Right atrium auricular region (tissue), 2 donors: Measurements from ENCODE around the gene RPTOR. TPM values are rescaled to one million over a fixed set of nuclear protein-coding genes. Genes with fewer than 3 reads are reported as not detected.

Experiments
- DNase-seq: peaks from one replicate; pipeline ENCODE4 v3.0.0-alpha.2; 2019; ENCODE audit warnings: low spot score
- H3K27ac ChIP-seq, 2 donors: fragments of 200-600 bp; sonication (generic); 1 replicate in 1 of 2; 2 replicates in 1 of 2; pipeline ENCODE4 v1.5.1; 2016 to 2019
- H3K27me3 ChIP-seq, 2 donors: fragments of 200-600 bp; sonication (generic); one replicate each; pipeline versions ENCODE4 v1.5.1 to v1.6.0; 2017 to 2019
- H3K36me3 ChIP-seq: fragments of 200-600 bp; sonication (generic); one replicate; pipeline ENCODE4 v1.5.1; 2016
- H3K4me1 ChIP-seq, 2 donors: fragments of 200-600 bp; sonication (generic); one replicate each; pipeline versions ENCODE4 v1.5.1 to v1.6.0; 2017 to 2019
- H3K4me3 ChIP-seq, 2 donors: fragments of 200-600 bp; sonication (generic); 1 replicate in 1 of 2; 2 replicates in 1 of 2; pipeline ENCODE4 v1.5.1; 2017 to 2019; ENCODE audit warnings: mild to moderate bottlenecking in 1 of 2, moderate library complexity in 1 of 2
- H3K9me3 ChIP-seq, 2 donors: fragments of 200-600 bp; sonication (generic); one replicate each; pipeline ENCODE4 v1.5.1; 2019
- total RNA-seq, 2 donors: library from RNA; depleted of rRNA; stranded (reverse); fragments of >200 nt; gene quantifications; one replicate each; pipeline ENCODE4 v1.1.0, GENCODE V29; 2016
- TF ChIP-seq, protein P1 (sequence below), 2 donors: fragments of 200-600 bp; sonication (generic); IDR thresholded peaks; one replicate each; pipeline ENCODE4 v1.5.1; 2019; ENCODE audit warnings: antibody characterized with exemption in 2 of 2

Gene RPTOR
- total RNA-seq, 2 donors from 2014 or later = 19.9 to 22.6 TPM

DNA sequence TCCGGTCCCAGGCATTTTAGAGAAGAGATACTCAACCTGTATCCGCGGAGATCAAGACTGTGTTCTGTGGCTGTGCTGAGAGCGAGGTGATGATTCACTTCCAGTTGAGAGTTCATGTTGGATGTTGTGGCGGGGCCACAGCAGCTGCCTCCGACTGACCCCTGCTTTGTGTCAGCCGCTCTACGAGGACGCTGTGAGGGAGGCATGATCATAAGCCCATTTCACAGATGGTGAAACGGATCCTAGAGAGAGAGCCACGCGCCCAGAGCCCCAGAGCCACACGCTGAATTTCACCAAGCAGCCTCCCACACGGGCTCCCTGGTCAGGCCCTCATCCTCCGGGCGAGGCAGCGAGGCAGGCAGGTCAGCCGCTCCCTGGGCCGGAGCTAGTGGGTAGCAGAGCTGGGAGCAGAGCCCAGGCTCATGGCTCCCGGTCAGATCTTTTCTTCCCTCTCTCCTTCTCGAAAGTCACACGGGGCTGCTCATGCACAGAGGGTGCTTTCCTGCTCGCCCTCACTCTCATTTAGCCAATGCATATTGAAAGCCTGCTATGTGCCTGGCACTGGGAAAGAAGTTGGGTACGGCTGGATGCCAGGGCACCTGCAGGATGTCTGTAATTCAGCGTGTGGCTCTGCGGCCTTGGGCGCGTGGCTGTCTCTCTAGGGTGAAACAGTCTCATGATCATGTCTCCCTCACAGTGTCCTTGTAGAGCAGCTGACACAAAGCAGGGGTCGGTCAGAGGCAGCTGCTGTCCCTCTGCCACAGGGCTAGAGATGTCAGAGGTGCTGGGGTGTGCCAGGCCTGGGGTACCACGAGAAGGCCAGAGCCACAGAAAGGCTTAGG, 291.4 kb downstream of the RPTOR start:
- no peaks in the 10 kb centered on the region for H3K9me3 ChIP-seq
- DNase-seq = no peak
- peaks cover 11% of the 10 kb centered on the region for H3K36me3 ChIP-seq
- H3K4me3 ChIP-seq = no peak overlapping the region
- H3K27me3 ChIP-seq = no peaks in the 10 kb centered on the region
- TF ChIP-seq, protein P1, sequence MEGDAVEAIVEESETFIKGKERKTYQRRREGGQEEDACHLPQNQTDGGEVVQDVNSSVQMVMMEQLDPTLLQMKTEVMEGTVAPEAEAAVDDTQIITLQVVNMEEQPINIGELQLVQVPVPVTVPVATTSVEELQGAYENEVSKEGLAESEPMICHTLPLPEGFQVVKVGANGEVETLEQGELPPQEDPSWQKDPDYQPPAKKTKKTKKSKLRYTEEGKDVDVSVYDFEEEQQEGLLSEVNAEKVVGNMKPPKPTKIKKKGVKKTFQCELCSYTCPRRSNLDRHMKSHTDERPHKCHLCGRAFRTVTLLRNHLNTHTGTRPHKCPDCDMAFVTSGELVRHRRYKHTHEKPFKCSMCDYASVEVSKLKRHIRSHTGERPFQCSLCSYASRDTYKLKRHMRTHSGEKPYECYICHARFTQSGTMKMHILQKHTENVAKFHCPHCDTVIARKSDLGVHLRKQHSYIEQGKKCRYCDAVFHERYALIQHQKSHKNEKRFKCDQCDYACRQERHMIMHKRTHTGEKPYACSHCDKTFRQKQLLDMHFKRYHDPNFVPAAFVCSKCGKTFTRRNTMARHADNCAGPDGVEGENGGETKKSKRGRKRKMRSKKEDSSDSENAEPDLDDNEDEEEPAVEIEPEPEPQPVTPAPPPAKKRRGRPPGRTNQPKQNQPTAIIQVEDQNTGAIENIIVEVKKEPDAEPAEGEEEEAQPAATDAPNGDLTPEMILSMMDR (IDR thresholded peaks at IDR 0.05) = no peak
- H3K27ac ChIP-seq = no peak overlapping the region
- peaks cover 0 to 18% of the 10 kb centered on the region in 2 donors for H3K4me1 ChIP-seq

DNA sequence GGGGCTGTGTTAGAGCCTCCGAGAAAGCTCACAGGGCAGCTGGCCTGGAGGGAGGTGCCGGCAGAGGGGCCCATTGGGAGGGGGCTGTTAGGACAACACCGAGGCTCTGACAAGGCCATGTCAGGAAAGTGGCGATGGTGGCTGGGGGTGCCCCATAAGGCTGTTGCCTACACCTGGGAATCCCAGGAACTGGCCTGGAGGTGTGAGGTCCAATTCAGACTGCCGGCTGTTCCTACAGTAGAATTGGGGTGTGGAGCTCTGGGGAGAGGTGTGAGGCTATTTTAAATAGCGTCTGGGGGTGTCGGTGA, 292.0 kb downstream of the RPTOR start:
- no peak for DNase-seq
- peaks cover 11% of the 10 kb centered on the region for H3K36me3 ChIP-seq
- H3K27ac ChIP-seq = no peak overlapping the region
- H3K9me3 ChIP-seq = no peaks in the 10 kb centered on the region
- H3K4me1 ChIP-seq = peaks cover 0 to 18% of the 10 kb centered on the region in 2 donors
- H3K4me3 ChIP-seq = no peak overlapping the region
- TF ChIP-seq, protein P1 (IDR thresholded peaks at IDR 0.05) = no peak
- no peaks in the 10 kb centered on the region for H3K27me3 ChIP-seq

GRCh38 chr17:80836971-80837481, 292.4 kb downstream of the RPTOR start:
- TF ChIP-seq, protein P1 (IDR thresholded peaks at IDR 0.05) = no peak
- DNase-seq = no peak
- no peaks in the 10 kb centered on the region for H3K27me3 ChIP-seq
- peaks cover 11% of the 10 kb centered on the region for H3K36me3 ChIP-seq
- H3K9me3 ChIP-seq = no peaks in the 10 kb centered on the region
- H3K4me3 ChIP-seq = no peak overlapping the region
- H3K4me1 ChIP-seq = peaks cover 0 to 18% of the 10 kb centered on the region in 2 donors
- H3K27ac ChIP-seq = no peak overlapping the region

GRCh38 chr17:80837711-80838110, 293.1 kb downstream of the RPTOR start:
- no peak for DNase-seq
- peaks cover 11% of the 10 kb centered on the region for H3K36me3 ChIP-seq
- no peak overlapping the region for H3K27ac ChIP-seq
- H3K4me1 ChIP-seq = peaks cover 0 to 12% of the 10 kb centered on the region in 2 donors
- H3K9me3 ChIP-seq = no peaks in the 10 kb centered on the region
- no peak overlapping the region for H3K4me3 ChIP-seq
- no peaks in the 10 kb centered on the region for H3K27me3 ChIP-seq
- TF ChIP-seq, protein P1 (IDR thresholded peaks at IDR 0.05) = no peak

- no peak for DNase-seq
- Histone ChIP-seq H3K4me1 (peaks cover 0 to 6% of the 10 kb centered on the region in 2 donors), H3K27ac (no peak overlapping the region), H3K27me3 (no peaks in the 10 kb centered on the region), H3K4me3 (no peak overlapping the region), H3K36me3 (peaks cover 11% of the 10 kb centered on the region), H3K9me3 (no peaks in the 10 kb centered on the region)
- TF ChIP-seq, protein P1 (IDR thresholded peaks at IDR 0.05) = no peak
Measured at GRCh38 chr17:80838311-80839025, 293.8 kb downstream of the RPTOR start.
